ENCODE data around the gene DGKB. TPM values are rescaled to one million over a fixed set of nuclear protein-coding genes. Genes with fewer than 3 reads are reported as not detected.
"Not testable (repeated sequence)": the region's sequence is repeated elsewhere in the genome, so short reads cannot be mapped to it uniquely, and the experiment has no call there.

DGKB gene
- polyA plus RNA-seq, 2 of the 4 experiments (the other 2 are of a cell fraction): 0.01 TPM; not detected in 1

GRCh38 chr7:14478834-14479510 is 423.6 kb downstream of the DGKB start:
- 5% methylated on average over 2 of the region's 2 CpGs for WGBS (ENCODE audit: missing lambda C conversion rate)
- ChIA-PET CTCF (no interaction called here), POLR2A (no interaction called here)
- Histone ChIP-seq H3K4me2 (no peak overlapping the region), H3K4me1 (no peaks in the 10 kb centered on the region), H3K4me3 (no peak overlapping the region), H3K9me3 (no peaks in the 10 kb centered on the region), H3K27ac (no peak overlapping the region)
- TF ChIP-seq PHF8 (IDR thresholded peaks at IDR 0.05; ENCODE audit: borderline replicate concordance, low read depth): no peak
- no peak for TF ChIP-seq FOSL2 (IDR thresholded peaks at IDR 0.05)
- no peak for TF ChIP-seq FOSL2 (CRISPR knock-in tag; IDR thresholded peaks at IDR 0.05)
- TF ChIP-seq E2F6 (IDR thresholded peaks at IDR 0.05; ENCODE audit: borderline replicate concordance, low read depth): no peak
- TF ChIP-seq EHF (CRISPR knock-in tag; IDR thresholded peaks at IDR 0.05): no peak
- no peak for TF ChIP-seq CBX8 (IDR thresholded peaks at IDR 0.05)
- TF ChIP-seq, protein P1, sequence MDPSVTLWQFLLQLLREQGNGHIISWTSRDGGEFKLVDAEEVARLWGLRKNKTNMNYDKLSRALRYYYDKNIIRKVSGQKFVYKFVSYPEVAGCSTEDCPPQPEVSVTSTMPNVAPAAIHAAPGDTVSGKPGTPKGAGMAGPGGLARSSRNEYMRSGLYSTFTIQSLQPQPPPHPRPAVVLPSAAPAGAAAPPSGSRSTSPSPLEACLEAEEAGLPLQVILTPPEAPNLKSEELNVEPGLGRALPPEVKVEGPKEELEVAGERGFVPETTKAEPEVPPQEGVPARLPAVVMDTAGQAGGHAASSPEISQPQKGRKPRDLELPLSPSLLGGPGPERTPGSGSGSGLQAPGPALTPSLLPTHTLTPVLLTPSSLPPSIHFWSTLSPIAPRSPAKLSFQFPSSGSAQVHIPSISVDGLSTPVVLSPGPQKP (IDR thresholded peaks at IDR 0.05; ENCODE audit: low read depth, low read length): no peak
- TF ChIP-seq SREBF2 (IDR thresholded peaks at IDR 0.05): no peak
- no peak for TF ChIP-seq CTCF (IDR thresholded peaks at IDR 0.05)
- no peak for TF ChIP-seq SMC3 (IDR thresholded peaks at IDR 0.05)
- TF ChIP-seq NR3C1 (IDR thresholded peaks at IDR 0.05): no peak
- no peak for TF ChIP-seq NPAS2 (CRISPR knock-in tag; IDR thresholded peaks at IDR 0.05; ENCODE audit: borderline replicate concordance)
- no peak for TF ChIP-seq BCL3 (IDR thresholded peaks at IDR 0.05)
- TF ChIP-seq EP300 (IDR thresholded peaks at IDR 0.05): no peak
- TF ChIP-seq RCOR1 (IDR thresholded peaks at IDR 0.05; ENCODE audit: low read depth, low read length): no peak
- TF ChIP-seq POLR2A (IDR thresholded peaks at IDR 0.05; ENCODE audit: low read length): no peak
- TF ChIP-seq FOSB (CRISPR knock-in tag; IDR thresholded peaks at IDR 0.05): no peak
- no peak for TF ChIP-seq HES2 (IDR thresholded peaks at IDR 0.05)
- TF ChIP-seq BHLHE40 (IDR thresholded peaks at IDR 0.05; ENCODE audit: low read depth, low read length): no peak
- no peak for TF ChIP-seq JUN (IDR thresholded peaks at IDR 0.05)
- DNase-seq (ENCODE audit: low read depth in 1 of 2, low spot score in 1 of 2) (no peak), ATAC-seq (no peak), FAIRE-seq (no peak)

DNA sequence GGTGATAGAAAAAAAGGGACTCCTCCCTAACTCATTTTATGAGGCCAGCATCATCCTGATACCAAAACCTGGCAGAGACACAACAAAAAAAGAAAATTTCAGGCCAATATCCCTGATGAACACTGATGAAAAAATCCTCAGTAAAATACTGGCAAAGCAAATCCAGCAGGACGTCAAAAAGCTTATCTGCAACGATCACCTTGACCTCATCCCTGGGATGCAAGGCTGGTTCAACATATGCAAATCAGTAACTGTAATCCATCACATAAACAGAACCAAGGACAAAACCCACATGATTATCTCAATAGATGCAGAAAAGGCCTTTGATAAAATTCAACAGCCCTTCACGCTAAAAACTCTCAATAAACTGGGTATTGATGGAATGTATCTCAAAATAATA is 440.8 kb downstream of the DGKB start:
- FAIRE-seq, CTCF ChIA-PET, POLR2A ChIA-PET: not testable (repeated sequence)

DNA sequence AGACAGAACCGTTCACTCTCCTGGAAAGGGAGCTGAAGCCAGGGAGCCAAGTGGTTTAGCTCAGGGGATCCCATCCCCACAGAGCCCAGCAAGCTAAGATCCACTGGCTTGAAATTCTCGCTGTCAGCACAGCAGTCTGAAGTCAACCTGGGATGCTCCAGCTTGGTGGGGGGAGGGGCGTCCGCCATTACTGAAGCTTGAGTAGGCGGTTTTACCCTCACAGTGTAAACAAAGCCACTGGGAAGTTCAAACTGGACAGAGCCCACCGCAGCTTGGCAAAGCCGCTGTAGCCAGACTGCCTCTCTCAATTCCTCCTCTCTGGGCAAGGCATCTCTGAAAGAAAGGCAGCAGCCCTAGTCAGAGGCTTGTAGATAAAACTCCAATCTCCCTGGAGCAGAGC is 443.7 kb downstream of the DGKB start:
- 39% methylated on average over 5 of the region's 7 CpGs for WGBS (ENCODE audit: missing lambda C conversion rate)
- not testable (repeated sequence) for DNase-seq (ENCODE audit: low read depth in 1 of 2, low spot score in 1 of 2); H3K4me3 ChIP-seq; H3K27ac ChIP-seq; FAIRE-seq; ATAC-seq; H3K9me3 ChIP-seq; H3K4me1 ChIP-seq; H3K4me2 ChIP-seq
- POLR2A ChIA-PET: interaction anchor here (1.1 kb wide), 1 partner anchor 470 kb away, joined by 3 read pairs; the partner anchor contains the start of gene ETV1
- CTCF ChIA-PET: interaction anchor here (0.5 to 1.2 kb wide), 4 partner anchors 250 to 1179 kb away, joined by 3 to 5 read pairs (median 4); no protein-coding TSS in a partner anchor

More for the DNA sequence above, 440.8 kb downstream of the DGKB start:
- not testable (repeated sequence) for ATAC-seq; H3K4me2 ChIP-seq; DNase-seq (ENCODE audit: low read depth in 1 of 2, low spot score in 1 of 2); H3K4me3 ChIP-seq; H3K27ac ChIP-seq; H3K9me3 ChIP-seq; H3K4me1 ChIP-seq
- 11% methylated on average over 3 of the region's 3 CpGs for WGBS (ENCODE audit: missing lambda C conversion rate)

Data from A549 (cell line).